OCI-LY7 (cell line): ENCODE measurements around the gene SIGLEC1. TPM values are rescaled to one million over a fixed set of nuclear protein-coding genes. Genes with fewer than 3 reads are reported as not detected.

Source experiments
- BruUV-seq: library from RNA; stranded (reverse); fragments of 400-500 nt; replicated peaks from 2 replicates; lab custom pipeline; 2021; lab: Mats Ljungman, UMichigan
- CTCF ChIA-PET: fragments of 300-600 bp; sonication (Branson Sonifier 250); formaldehyde crosslinking; loops from one replicate; lab custom pipeline; 2022; ENCODE audit warnings: antibody characterized with exemption; ENCODE audit not compliant: unreplicated experiment; lab: Charles Lee
- POLR2A ChIA-PET: fragments of 300-600 bp; sonication (Branson Sonifier 250); formaldehyde crosslinking; loops from one replicate; lab custom pipeline; 2022; ENCODE audit warnings: antibody characterized with exemption; lab: Charles Lee
- DNase-seq: peaks from one replicate; pipeline ENCODE4 v3.0.0-alpha.2; 2015; ENCODE audit warnings: low spot score
- H2AFZ ChIP-seq: fragments of 200-600 bp; sonication (generic), shearing (Covaris generic); 2 replicates; pipeline ENCODE4 v1.6.1; 2014; ENCODE audit warnings: mild to moderate bottlenecking, antibody characterized with exemption, low read length, moderate library complexity
- H3K27ac ChIP-seq: fragments of 200-600 bp; sonication (generic); 2 replicates; pipeline ENCODE4 v1.5.1; 2014; ENCODE audit warnings: mixed run types, low read depth, mild to moderate bottlenecking, moderate library complexity, low read length, inconsistent platforms; ENCODE audit not compliant: poor library complexity, severe bottlenecking
- H3K36me3 ChIP-seq: fragments of 200-600 bp; sonication (generic); 2 replicates; pipeline ENCODE4 v1.6.1; 2014; ENCODE audit warnings: mild to moderate bottlenecking, antibody characterized with exemption, low read length, moderate library complexity, mixed read lengths; ENCODE audit not compliant: insufficient read depth
- H3K4me1 ChIP-seq: fragments of 200-600 bp; sonication (generic); 2 replicates; pipeline ENCODE4 v1.5.1; 2014; ENCODE audit warnings: mild to moderate bottlenecking, low read length; ENCODE audit not compliant: insufficient read depth, poor library complexity, severe bottlenecking
- H3K4me2 ChIP-seq: fragments of 200-600 bp; sonication (generic); 2 replicates; pipeline ENCODE4 v1.6.1; 2014; ENCODE audit warnings: mild to moderate bottlenecking, low read length
- H3K4me3 ChIP-seq: fragments of 200-600 bp; sonication (generic); 2 replicates; pipeline ENCODE4 v1.5.1; 2014; ENCODE audit warnings: mild to moderate bottlenecking, low read depth, low read length; ENCODE audit not compliant: poor library complexity, severe bottlenecking
- H3K79me2 ChIP-seq: fragments of 200-600 bp; sonication (generic); 2 replicates; pipeline ENCODE4 v1.6.1; 2016; ENCODE audit warnings: low read depth, mild to moderate bottlenecking, low read length, moderate library complexity, mixed read lengths; ENCODE audit not compliant: insufficient read depth
- H3K9me2 ChIP-seq: fragments of 200-600 bp; sonication (generic); 2 replicates; pipeline ENCODE4 v1.6.1; 2016; ENCODE audit warnings: mild to moderate bottlenecking, low read length, mixed read lengths; ENCODE audit not compliant: insufficient read depth
- H3K9me3 ChIP-seq: fragments of 200-600 bp; sonication (generic); 2 replicates; pipeline ENCODE4 v1.6.1; 2014; ENCODE audit warnings: mild to moderate bottlenecking, mixed run types, low read length, mixed read lengths
- H4K20me1 ChIP-seq: fragments of 200-600 bp; sonication (generic); 2 replicates; pipeline ENCODE4 v1.6.1; 2014; ENCODE audit warnings: mild to moderate bottlenecking, antibody characterized with exemption, low read length, moderate library complexity, mixed read lengths; ENCODE audit not compliant: insufficient read depth
- EZH2phosphoT487 ChIP-seq: fragments of 200-600 bp; sonication (generic); IDR thresholded peaks from 2 replicates; pipeline ENCODE4 v1.6.1; 2018; ENCODE audit warnings: low read depth, borderline replicate concordance, mild to moderate bottlenecking, mixed run types, antibody characterized with exemption, low read length, moderate library complexity, mixed read lengths
- intact Hi-C: fragments of 100-400 bp; cut with micrococcal nuclease; formaldehyde crosslinking; loops from one replicate; pipeline ENCODE4 v1.10.0; 2022; ENCODE audit not compliant: unreplicated experiment
- total RNA-seq, 2 experiments: library from RNA; depleted of rRNA in 1 of 2; stranded (reverse); fragments of >200 nt in 1 of 2; shearing (Covaris generic) in 1 of 2; gene quantifications; 2 replicates each; pipeline ENCODE4 v1.2.3, GENCODE V29; 2014 to 2022
- TF ChIP-seq, protein P1 (sequence below): fragments of 200-600 bp; sonication (generic); conservative IDR thresholded peaks from 2 replicates; pipeline ENCODE4 v1.5.1; 2014; ENCODE audit warnings: mild to moderate bottlenecking, antibody characterized with exemption, low read length, moderate library complexity, mixed read lengths

The SIGLEC1 gene
- total RNA-seq, 2 experiments from 2014 or later = 0.11 TPM; not detected in 1

GRCh38 chr20:3673221-3674070, 39.0 kb downstream of the SIGLEC1 start:
- Histone ChIP-seq H3K79me2 (no peaks in the 10 kb centered on the region), H3K9me3 (no peaks in the 10 kb centered on the region), H4K20me1 (no peaks in the 10 kb centered on the region), H3K36me3 (no peaks in the 10 kb centered on the region), H3K4me3 (no peak overlapping the region), H2AFZ (no peak overlapping the region), H3K9me2 (no peaks in the 10 kb centered on the region), H3K27ac (no peak overlapping the region), H3K4me2 (no peak overlapping the region), H3K4me1 (no peaks in the 10 kb centered on the region)
- POLR2A ChIA-PET = no interaction called here
- no TSS peak for BruUV-seq
- TF ChIP-seq EZH2phosphoT487 = no peak
- TF ChIP-seq, protein P1, sequence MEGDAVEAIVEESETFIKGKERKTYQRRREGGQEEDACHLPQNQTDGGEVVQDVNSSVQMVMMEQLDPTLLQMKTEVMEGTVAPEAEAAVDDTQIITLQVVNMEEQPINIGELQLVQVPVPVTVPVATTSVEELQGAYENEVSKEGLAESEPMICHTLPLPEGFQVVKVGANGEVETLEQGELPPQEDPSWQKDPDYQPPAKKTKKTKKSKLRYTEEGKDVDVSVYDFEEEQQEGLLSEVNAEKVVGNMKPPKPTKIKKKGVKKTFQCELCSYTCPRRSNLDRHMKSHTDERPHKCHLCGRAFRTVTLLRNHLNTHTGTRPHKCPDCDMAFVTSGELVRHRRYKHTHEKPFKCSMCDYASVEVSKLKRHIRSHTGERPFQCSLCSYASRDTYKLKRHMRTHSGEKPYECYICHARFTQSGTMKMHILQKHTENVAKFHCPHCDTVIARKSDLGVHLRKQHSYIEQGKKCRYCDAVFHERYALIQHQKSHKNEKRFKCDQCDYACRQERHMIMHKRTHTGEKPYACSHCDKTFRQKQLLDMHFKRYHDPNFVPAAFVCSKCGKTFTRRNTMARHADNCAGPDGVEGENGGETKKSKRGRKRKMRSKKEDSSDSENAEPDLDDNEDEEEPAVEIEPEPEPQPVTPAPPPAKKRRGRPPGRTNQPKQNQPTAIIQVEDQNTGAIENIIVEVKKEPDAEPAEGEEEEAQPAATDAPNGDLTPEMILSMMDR = no peak
- CTCF ChIA-PET = no interaction called here
- no peak for DNase-seq
- intact Hi-C loops = no loop called here

DNA sequence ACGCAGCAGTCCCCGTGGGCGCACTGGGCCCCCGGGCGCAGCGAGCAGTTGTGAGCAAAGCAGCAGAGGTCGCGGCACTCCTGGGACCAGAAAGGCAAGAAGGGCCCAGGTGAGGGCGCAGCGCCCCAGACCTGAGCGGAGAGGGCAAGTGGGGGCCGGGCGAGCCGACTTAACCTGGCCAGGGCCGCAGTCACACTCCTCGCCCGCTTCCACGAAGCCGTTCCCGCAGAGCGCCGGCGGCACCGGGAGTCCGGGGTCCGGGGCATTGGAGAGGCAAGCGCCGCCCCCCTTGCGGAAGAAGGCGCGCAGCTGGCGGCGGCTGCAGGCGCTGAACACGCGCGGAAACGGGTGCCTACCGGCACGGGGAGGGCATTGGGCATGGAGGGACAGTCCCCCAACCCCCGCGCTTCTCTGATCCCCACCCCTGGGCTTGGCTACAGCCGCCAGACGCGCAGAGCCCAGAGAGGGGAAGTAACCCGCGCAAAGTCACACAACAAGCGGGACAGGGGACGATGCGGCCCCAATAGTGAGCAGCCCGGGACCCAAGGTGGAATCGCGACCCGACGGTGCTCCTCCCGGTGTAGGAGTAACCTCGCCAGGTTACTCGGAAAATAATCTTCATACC, 39.7 kb downstream of the SIGLEC1 start:
- H3K27ac ChIP-seq = no peak overlapping the region
- ChIA-PET CTCF (no interaction called here), POLR2A (no interaction called here)
- H3K4me3 ChIP-seq = no peak overlapping the region
- intact Hi-C loops = no loop called here
- DNase-seq = no peak
- H3K9me3 ChIP-seq = no peaks in the 10 kb centered on the region
- no peaks in the 10 kb centered on the region for H3K36me3 ChIP-seq
- BruUV-seq = no TSS peak
- no peaks in the 10 kb centered on the region for H4K20me1 ChIP-seq
- TF ChIP-seq EZH2phosphoT487 = no peak
- TF ChIP-seq, protein P1 = no peak
- no peaks in the 10 kb centered on the region for H3K79me2 ChIP-seq
- H3K9me2 ChIP-seq = no peaks in the 10 kb centered on the region
- H3K4me1 ChIP-seq = no peaks in the 10 kb centered on the region
- H2AFZ ChIP-seq = no peak overlapping the region
- H3K4me2 ChIP-seq = no peak overlapping the region

- CTCF ChIA-PET = interaction anchor here (0.6 kb wide), 1 partner anchor 574 kb away, joined by 3 read pairs; no protein-coding TSS in a partner anchor
- no TSS peak for BruUV-seq
- intact Hi-C loops = no loop called here
- Histone ChIP-seq H3K4me3 (no peak overlapping the region), H3K4me1 (no peaks in the 10 kb centered on the region), H3K9me2 (no peaks in the 10 kb centered on the region), H3K9me3 (no peaks in the 10 kb centered on the region), H4K20me1 (no peaks in the 10 kb centered on the region), H3K27ac (no peak overlapping the region), H3K4me2 (no peak overlapping the region), H2AFZ (no peak overlapping the region), H3K79me2 (no peaks in the 10 kb centered on the region), H3K36me3 (no peaks in the 10 kb centered on the region)
- no peak for TF ChIP-seq EZH2phosphoT487
- TF ChIP-seq, protein P1 = no peak
- POLR2A ChIA-PET = no interaction called here
- DNase-seq = no peak
Observed at GRCh38 chr20:3671986-3672546, 40.3 kb downstream of the SIGLEC1 start.
